WTC11 (cell line): Measurements from ENCODE around the gene ZNF468. TPM values are rescaled to one million over a fixed set of nuclear protein-coding genes. Genes with fewer than 3 reads are reported as not detected.
"Not testable (repeated sequence)": the region's sequence is repeated elsewhere in the genome, so short reads cannot be mapped to it uniquely, and the experiment has no call there.

Source experiments
- ATAC-seq: fragments of 200-7000 bp; cut with Tn5 transposase; 2 replicates; pipeline ENCODE4 v1.10.0; 2021; ENCODE audit warnings: mild to moderate bottlenecking, moderate library complexity
- CTCF ChIA-PET: fragments of 300-600 bp; sonication (Branson Sonifier 250); formaldehyde crosslinking; loops from one replicate; lab custom pipeline; 2021; ENCODE audit warnings: antibody characterized with exemption; lab: Charles Lee
- POLR2A ChIA-PET: fragments of 350-600 bp; sonication (Branson Sonifier 250); formaldehyde crosslinking; loops from one replicate; lab custom pipeline; 2021; ENCODE audit warnings: antibody characterized with exemption; lab: Charles Lee
- DNase-seq: peaks from one replicate; pipeline ENCODE4 v3.0.0; 2021; ENCODE audit warnings: low spot score
- H3K27ac Mint-ChIP-seq: 2 replicates; pipeline ENCODE4 v1.8.0; 2021; ENCODE audit warnings: mixed read lengths
- H3K27me3 Mint-ChIP-seq: 2 replicates; pipeline ENCODE4 v1.8.0; 2021; ENCODE audit warnings: low read depth, mild to moderate bottlenecking, moderate library complexity, mixed read lengths
- H3K36me3 Mint-ChIP-seq: 2 replicates; pipeline ENCODE4 v1.8.0; 2021; ENCODE audit warnings: mixed read lengths
- H3K4me1 Mint-ChIP-seq: 2 replicates; pipeline ENCODE4 v1.8.0; 2022; ENCODE audit warnings: mixed read lengths
- H3K4me3 Mint-ChIP-seq: 2 replicates; pipeline ENCODE4 v1.8.0; 2021; ENCODE audit warnings: mild to moderate bottlenecking, moderate library complexity, mixed read lengths
- H3K9me3 Mint-ChIP-seq: 2 replicates; pipeline ENCODE4 v1.8.0; 2021; ENCODE audit warnings: mixed read lengths
- ELF4 ChIP-seq: sonication (generic); formaldehyde crosslinking; IDR thresholded peaks from 2 replicates; pipeline ENCODE4 v1.8.1; 2022; ENCODE audit warnings: low read depth, mild to moderate bottlenecking, moderate library complexity, missing genetic modification reagents
- FOXJ3 ChIP-seq: sonication (generic); formaldehyde crosslinking; IDR thresholded peaks from 2 replicates; pipeline ENCODE4 v1.9.0; 2021; ENCODE audit warnings: missing genetic modification reagents, mild to moderate bottlenecking, borderline replicate concordance
- GABPB1 ChIP-seq: sonication (generic); formaldehyde crosslinking; IDR thresholded peaks from 2 replicates; pipeline ENCODE4 v1.8.1; 2023; ENCODE audit warnings: mild to moderate bottlenecking, missing genetic modification reagents
- JUN ChIP-seq: sonication (generic); formaldehyde crosslinking; IDR thresholded peaks from 2 replicates; pipeline ENCODE4 v1.8.0; 2023; ENCODE audit warnings: mild to moderate bottlenecking, missing genetic modification reagents
- MYBL2 ChIP-seq: sonication (generic); formaldehyde crosslinking; IDR thresholded peaks from 2 replicates; pipeline ENCODE4 v1.8.1; 2023; ENCODE audit warnings: mild to moderate bottlenecking, moderate library complexity, missing genetic modification reagents
- NFE2L1 ChIP-seq: sonication (generic); formaldehyde crosslinking; IDR thresholded peaks from 2 replicates; pipeline ENCODE4 v1.8.1; 2023; ENCODE audit warnings: missing genetic modification reagents
- SMAD4 ChIP-seq: sonication (generic); formaldehyde crosslinking; IDR thresholded peaks from 2 replicates; pipeline ENCODE4 v1.8.0; 2022; ENCODE audit warnings: mild to moderate bottlenecking, missing genetic modification reagents
- ZNF317 ChIP-seq: sonication (generic); formaldehyde crosslinking; IDR thresholded peaks from 2 replicates; pipeline ENCODE4 v1.8.1; 2023; ENCODE audit warnings: low read depth, mild to moderate bottlenecking, moderate library complexity, missing genetic modification reagents, borderline replicate concordance
- ZNF416 ChIP-seq: fragments of 250-450 bp; sonication (Bioruptor Pico); IDR thresholded peaks from 2 replicates; pipeline ENCODE4 v1.9.0; 2021; ENCODE audit warnings: mild to moderate bottlenecking, inconsistent platforms
- total RNA-seq: library from RNA; stranded (reverse); gene quantifications from 3 replicates; pipeline ENCODE4 v1.2.3, GENCODE V29; 2021
- TF ChIP-seq, protein P1 (sequence below): sonication (generic); formaldehyde crosslinking; IDR thresholded peaks from 2 replicates; pipeline ENCODE4 v1.8.1; 2022; ENCODE audit warnings: low read depth, missing genetic modification reagents, borderline replicate concordance
- TF ChIP-seq, protein P2 (sequence below): fragments of 250-450 bp; sonication (Bioruptor Pico); IDR thresholded peaks from 2 replicates; pipeline ENCODE4 v1.9.0; 2021; ENCODE audit warnings: moderate library complexity, mild to moderate bottlenecking, inconsistent platforms, borderline replicate concordance
- TF ChIP-seq, protein P3 (sequence below): sonication (generic); formaldehyde crosslinking; IDR thresholded peaks from 2 replicates; pipeline ENCODE4 v1.8.0; 2022; ENCODE audit warnings: mild to moderate bottlenecking, missing genetic modification reagents
- TF ChIP-seq, protein P4 (sequence below): sonication (generic); formaldehyde crosslinking; IDR thresholded peaks from 2 replicates; pipeline ENCODE4 v1.8.1; 2022; ENCODE audit warnings: mild to moderate bottlenecking, moderate library complexity, missing genetic modification reagents
- TF ChIP-seq, protein P5 (sequence below): sonication (generic); formaldehyde crosslinking; IDR thresholded peaks from 2 replicates; pipeline ENCODE4 v1.8.0; 2023; ENCODE audit warnings: missing genetic modification reagents, mild to moderate bottlenecking, borderline replicate concordance

ZNF468 gene
- total RNA-seq, 1 experiment from 2014 or later: 32.0 TPM

DNA sequence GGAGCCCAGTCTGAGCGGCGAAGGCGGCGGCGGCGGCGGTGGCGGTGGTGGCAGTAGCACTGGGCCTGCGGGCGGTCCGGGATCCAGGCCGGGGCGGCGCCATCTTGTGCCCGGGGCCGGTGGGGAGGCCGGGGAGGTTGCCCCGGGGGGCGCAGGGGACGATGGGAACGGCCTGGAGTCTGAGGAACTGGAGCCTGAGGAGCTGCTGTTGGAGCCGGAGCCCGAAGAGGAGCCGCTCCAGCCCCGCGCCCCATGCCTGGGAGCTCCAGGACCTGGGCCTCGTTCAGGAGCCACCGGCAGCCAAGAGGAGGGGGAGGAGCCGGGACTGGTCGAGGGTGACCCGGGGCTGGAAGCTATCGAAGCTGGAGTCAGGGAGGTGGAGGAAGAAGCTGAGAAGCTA, 47.6 kb downstream of the ZNF468 start (continued):
- TF ChIP-seq SMAD4 (CRISPR knock-in tag) (no peak), JUN (no peak), NFE2L1 (CRISPR knock-in tag) (no peak), MYBL2 (no peak), ELF4 (no peak), ZNF317 (CRISPR knock-in tag) (no peak), ZNF416 (CRISPR knock-in tag) (no peak)
- TF ChIP-seq, protein P1, sequence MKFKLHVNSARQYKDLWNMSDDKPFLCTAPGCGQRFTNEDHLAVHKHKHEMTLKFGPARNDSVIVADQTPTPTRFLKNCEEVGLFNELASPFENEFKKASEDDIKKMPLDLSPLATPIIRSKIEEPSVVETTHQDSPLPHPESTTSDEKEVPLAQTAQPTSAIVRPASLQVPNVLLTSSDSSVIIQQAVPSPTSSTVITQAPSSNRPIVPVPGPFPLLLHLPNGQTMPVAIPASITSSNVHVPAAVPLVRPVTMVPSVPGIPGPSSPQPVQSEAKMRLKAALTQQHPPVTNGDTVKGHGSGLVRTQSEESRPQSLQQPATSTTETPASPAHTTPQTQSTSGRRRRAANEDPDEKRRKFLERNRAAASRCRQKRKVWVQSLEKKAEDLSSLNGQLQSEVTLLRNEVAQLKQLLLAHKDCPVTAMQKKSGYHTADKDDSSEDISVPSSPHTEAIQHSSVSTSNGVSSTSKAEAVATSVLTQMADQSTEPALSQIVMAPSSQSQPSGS (CRISPR knock-in tag): no peak

DNA sequence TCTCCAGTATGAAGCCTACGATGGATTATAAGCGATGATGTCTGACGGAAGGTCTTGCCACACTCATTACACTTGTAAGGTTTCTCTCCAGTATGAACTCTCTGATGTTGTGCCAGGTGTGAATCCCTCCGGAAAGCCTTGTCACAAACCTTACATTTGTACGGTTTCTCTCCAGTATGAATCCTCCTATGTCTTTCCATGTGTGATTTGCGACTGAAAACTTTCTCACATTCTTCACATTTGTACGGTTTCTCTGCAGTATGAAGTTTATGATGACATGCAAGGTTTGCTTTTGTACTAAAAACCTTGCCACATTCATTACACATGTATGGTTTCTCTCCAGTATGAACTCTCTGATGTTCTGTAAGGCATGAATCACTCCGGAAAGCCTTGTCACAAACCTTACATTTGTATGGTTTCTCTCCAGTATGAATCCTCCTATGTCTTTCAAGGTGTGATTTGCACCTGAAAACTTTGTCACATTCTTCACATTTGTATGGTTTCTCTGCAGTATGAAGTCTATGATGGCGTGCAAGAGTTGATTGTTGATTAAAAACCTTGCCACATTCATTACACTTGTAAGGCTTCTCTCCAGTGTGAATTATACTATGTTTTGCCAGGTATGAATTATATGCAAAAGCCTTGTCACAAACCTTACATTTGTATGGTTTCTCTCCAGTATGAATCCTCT, 57.3 kb downstream of the ZNF468 start:
- H3K9me3 Mint-ChIP-seq: peaks cover 69% of the 10 kb centered on the region
- ATAC-seq, POLR2A ChIA-PET, DNase-seq, H3K4me1 Mint-ChIP-seq, H3K27ac Mint-ChIP-seq, CTCF ChIA-PET, H3K4me3 Mint-ChIP-seq: not testable (repeated sequence)
- H3K27me3 Mint-ChIP-seq: peaks cover 27% of the 10 kb centered on the region
- H3K36me3 Mint-ChIP-seq: peaks cover 88% of the 10 kb centered on the region

DNA sequence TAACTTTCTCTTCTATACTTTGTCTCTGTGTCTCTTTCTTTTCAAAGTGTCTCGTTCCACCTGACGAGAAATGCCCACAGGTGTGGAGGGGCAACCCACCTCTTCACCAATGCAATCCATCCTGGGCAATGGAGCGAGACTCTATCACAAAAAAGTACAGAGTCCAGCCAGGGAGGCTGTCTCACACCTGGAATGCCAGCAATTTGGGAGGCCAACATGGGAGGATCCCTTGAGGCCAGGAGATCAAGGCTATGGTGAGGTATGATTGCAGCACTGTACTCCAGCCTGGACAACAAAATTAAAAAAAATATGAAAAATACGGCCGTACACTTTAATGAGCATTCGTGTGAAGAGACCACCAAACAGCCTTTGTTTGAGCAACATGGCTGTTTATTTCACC, 68.0 kb downstream of the ZNF468 start:
- CTCF ChIA-PET: no interaction called here
- Mint-ChIP-seq H3K9me3 (peaks cover 7% of the 10 kb centered on the region), H3K4me3 (no peak overlapping the region)

More for the DNA sequence above, 68.0 kb downstream of the ZNF468 start:
- peaks cover 42% of the 10 kb centered on the region for H3K27me3 Mint-ChIP-seq
- TF ChIP-seq, protein P2, sequence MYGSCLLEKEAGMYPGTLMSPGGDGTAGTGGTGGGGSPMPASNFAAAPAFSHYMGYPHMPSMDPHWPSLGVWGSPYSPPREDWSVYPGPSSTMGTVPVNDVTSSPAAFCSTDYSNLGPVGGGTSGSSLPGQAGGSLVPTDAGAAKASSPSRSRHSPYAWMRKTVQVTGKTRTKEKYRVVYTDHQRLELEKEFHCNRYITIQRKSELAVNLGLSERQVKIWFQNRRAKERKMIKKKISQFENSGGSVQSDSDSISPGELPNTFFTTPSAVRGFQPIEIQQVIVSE (CRISPR knock-in tag): no peak
- TF ChIP-seq, protein P3, sequence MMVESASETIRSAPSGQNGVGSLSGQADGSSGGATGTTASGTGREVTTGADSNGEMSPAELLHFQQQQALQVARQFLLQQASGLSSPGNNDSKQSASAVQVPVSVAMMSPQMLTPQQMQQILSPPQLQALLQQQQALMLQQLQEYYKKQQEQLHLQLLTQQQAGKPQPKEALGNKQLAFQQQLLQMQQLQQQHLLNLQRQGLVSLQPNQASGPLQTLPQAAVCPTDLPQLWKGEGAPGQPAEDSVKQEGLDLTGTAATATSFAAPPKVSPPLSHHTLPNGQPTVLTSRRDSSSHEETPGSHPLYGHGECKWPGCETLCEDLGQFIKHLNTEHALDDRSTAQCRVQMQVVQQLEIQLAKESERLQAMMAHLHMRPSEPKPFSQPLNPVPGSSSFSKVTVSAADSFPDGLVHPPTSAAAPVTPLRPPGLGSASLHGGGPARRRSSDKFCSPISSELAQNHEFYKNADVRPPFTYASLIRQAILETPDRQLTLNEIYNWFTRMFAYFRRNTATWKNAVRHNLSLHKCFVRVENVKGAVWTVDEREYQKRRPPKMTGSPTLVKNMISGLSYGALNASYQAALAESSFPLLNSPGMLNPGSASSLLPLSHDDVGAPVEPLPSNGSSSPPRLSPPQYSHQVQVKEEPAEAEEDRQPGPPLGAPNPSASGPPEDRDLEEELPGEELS (CRISPR knock-in tag): no peak
- TF ChIP-seq, protein P4, sequence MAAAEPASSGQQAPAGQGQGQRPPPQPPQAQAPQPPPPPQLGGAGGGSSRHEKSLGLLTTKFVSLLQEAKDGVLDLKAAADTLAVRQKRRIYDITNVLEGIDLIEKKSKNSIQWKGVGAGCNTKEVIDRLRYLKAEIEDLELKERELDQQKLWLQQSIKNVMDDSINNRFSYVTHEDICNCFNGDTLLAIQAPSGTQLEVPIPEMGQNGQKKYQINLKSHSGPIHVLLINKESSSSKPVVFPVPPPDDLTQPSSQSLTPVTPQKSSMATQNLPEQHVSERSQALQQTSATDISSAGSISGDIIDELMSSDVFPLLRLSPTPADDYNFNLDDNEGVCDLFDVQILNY (CRISPR knock-in tag): no peak
- TF ChIP-seq, protein P5, sequence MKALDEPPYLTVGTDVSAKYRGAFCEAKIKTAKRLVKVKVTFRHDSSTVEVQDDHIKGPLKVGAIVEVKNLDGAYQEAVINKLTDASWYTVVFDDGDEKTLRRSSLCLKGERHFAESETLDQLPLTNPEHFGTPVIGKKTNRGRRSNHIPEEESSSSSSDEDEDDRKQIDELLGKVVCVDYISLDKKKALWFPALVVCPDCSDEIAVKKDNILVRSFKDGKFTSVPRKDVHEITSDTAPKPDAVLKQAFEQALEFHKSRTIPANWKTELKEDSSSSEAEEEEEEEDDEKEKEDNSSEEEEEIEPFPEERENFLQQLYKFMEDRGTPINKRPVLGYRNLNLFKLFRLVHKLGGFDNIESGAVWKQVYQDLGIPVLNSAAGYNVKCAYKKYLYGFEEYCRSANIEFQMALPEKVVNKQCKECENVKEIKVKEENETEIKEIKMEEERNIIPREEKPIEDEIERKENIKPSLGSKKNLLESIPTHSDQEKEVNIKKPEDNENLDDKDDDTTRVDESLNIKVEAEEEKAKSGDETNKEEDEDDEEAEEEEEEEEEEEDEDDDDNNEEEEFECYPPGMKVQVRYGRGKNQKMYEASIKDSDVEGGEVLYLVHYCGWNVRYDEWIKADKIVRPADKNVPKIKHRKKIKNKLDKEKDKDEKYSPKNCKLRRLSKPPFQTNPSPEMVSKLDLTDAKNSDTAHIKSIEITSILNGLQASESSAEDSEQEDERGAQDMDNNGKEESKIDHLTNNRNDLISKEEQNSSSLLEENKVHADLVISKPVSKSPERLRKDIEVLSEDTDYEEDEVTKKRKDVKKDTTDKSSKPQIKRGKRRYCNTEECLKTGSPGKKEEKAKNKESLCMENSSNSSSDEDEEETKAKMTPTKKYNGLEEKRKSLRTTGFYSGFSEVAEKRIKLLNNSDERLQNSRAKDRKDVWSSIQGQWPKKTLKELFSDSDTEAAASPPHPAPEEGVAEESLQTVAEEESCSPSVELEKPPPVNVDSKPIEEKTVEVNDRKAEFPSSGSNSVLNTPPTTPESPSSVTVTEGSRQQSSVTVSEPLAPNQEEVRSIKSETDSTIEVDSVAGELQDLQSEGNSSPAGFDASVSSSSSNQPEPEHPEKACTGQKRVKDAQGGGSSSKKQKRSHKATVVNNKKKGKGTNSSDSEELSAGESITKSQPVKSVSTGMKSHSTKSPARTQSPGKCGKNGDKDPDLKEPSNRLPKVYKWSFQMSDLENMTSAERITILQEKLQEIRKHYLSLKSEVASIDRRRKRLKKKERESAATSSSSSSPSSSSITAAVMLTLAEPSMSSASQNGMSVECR (CRISPR knock-in tag): no peak
- no peak for TF ChIP-seq GABPB1 (CRISPR knock-in tag)
- no peak for TF ChIP-seq FOXJ3 (CRISPR knock-in tag)
- DNase-seq (no peak), ATAC-seq (no peak)
- POLR2A ChIA-PET: no interaction called here
- no peaks in the 10 kb centered on the region; the same call in 1 of the 2 replicates for H3K36me3 Mint-ChIP-seq
- H3K4me1 Mint-ChIP-seq: peaks cover 36% of the 10 kb centered on the region
- H3K27ac Mint-ChIP-seq: 0 out of 2 replicates have a peak overlapping the region, but pooled peaks have one; percentile 61

Other genes starting within 250 kb of the ZNF468 start
- gene ZNF83, start 219.3 kb downstream of the ZNF468 start, total RNA-seq: 32.5 to 36.4 TPM (median 34.1 TPM) in 3 replicates
- 18.0 to 22.4 TPM (median 19.9 TPM) in 3 replicates for gene ZNF611, start 122.6 kb downstream of the ZNF468 start, total RNA-seq
- 11.7 to 13.4 TPM (median 13.2 TPM) in 3 replicates for gene ZNF600, start 70.8 kb downstream of the ZNF468 start, total RNA-seq
- 25.7 to 26.7 TPM (median 26.1 TPM) in 3 replicates for gene ZNF28, start 36.0 kb downstream of the ZNF468 start, total RNA-seq
- gene ZNF320, start 40.0 kb upstream of the ZNF468 start, total RNA-seq: 23.7 to 25.4 TPM (median 23.8 TPM) in 3 replicates
- 7.6 to 9.8 TPM (median 7.8 TPM) in 3 replicates for gene ZNF888, start 65.8 kb upstream of the ZNF468 start, total RNA-seq
- gene ZNF816, start 105.3 kb upstream of the ZNF468 start, total RNA-seq: 10.8 to 15.3 TPM (median 12.4 TPM) in 3 replicates
- not detected in 3 replicates for gene ERVV-1, start 156.3 kb upstream of the ZNF468 start, total RNA-seq
- gene ERVV-2, start 187.1 kb upstream of the ZNF468 start, total RNA-seq: 0.26 to 0.46 TPM (median 0.46 TPM) in 3 replicates
- 53.8 to 54.6 TPM (median 54.5 TPM) in 3 replicates for gene ZNF160, start 245.8 kb upstream of the ZNF468 start, total RNA-seq